ENCODE measurements around the gene FERMT3.
A peak's percentile ranks its signal among the peaks of the same experiment; 100 is the strongest.

Gene FERMT3

DNA sequence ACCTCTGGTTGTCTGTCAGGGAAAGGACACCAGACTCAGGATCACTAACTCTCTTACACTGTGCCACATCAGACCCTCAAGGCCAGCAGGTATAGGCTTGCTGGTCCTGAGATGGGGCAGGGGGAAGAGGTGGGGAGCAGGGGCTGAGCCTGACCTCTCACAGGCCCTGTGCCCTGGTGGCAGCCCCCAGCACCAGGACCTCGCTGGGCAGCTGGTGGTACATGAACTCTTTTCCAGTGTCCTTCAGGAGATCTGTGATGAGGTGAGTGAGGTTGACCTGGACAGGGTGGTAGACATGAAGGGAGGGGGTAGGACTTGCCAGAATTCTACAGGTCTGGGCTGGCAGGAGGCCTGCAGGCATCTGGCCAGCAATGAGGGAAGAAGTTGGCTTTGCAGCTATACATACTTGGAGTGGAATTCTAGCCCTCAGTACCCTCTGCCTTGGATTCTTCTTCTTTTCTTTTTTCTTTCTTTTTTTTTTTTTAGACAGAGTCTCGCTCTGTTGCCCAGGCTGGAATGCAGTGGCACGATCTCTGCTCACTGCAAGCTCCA lies 21.0 kb downstream of the FERMT3 start:
- DNase-seq (ENCODE audit: extremely low read depth, low read depth): no peak

DNA sequence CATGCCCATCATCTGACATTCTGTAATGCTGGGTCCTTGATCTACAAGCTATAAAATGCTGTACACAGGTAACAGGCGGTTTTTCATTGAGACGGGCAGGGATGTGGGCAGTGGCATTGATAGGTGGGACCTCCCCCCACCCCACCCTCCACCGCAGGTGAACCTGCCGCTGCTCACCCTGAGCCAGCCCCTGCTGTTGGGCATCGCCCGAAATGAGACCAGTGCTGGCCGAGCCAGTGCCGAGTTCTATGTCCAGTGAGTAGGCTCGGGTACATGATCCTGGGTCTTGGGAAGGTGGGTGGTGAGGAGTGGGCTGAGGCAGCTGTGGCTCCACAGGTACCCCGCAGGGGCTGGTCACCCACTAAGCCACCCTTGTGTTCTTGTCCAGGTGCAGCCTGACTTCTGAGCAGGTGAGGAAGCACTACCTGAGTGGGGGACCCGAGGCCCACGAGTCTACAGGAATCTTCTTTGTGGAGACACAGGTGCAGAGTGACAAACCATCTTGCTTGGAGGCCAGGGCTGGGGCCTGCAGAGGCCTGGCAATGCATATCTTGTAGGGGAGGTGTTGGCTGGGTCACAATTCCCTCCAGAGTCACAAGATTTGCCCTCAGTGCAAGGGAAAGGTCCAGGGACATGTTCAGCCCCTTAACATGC lies 22.7 kb downstream of the FERMT3 start:
- DNase-seq (ENCODE audit: extremely low read depth, low read depth): no peak
- TF ChIP-seq CTCF (IDR thresholded peaks at IDR 0.05; ENCODE audit: low read depth, low read length): no peak

More for the DNA sequence above, 21.0 kb downstream of the FERMT3 start:
- no peak for TF ChIP-seq CTCF (IDR thresholded peaks at IDR 0.05; ENCODE audit: low read depth, low read length)

DNA sequence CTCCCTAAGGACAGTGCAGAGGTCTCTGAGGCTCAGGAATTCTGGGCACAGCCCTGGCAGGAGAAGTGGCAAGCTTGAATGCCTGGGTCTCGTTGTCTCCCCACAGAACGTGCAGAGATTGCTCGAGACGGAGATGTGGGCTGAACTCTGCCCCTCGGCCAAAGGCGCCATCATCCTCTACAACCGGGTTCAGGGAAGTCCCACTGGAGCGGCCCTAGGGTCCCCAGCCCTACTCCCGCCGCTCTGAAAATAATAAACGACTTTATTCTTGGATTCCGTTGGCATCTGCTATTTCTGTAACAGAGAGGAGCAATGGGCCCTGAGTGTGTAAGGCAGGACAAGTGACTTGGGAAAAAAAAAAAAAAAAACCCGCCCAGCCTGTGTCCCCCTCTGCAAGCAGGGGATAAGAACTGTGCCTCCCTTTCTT lies 23.2 kb downstream of the FERMT3 start:
- TF ChIP-seq CTCF (IDR thresholded peaks at IDR 0.05; ENCODE audit: low read depth, low read length): no peak
- DNase-seq (ENCODE audit: extremely low read depth, low read depth): no peak

DNA sequence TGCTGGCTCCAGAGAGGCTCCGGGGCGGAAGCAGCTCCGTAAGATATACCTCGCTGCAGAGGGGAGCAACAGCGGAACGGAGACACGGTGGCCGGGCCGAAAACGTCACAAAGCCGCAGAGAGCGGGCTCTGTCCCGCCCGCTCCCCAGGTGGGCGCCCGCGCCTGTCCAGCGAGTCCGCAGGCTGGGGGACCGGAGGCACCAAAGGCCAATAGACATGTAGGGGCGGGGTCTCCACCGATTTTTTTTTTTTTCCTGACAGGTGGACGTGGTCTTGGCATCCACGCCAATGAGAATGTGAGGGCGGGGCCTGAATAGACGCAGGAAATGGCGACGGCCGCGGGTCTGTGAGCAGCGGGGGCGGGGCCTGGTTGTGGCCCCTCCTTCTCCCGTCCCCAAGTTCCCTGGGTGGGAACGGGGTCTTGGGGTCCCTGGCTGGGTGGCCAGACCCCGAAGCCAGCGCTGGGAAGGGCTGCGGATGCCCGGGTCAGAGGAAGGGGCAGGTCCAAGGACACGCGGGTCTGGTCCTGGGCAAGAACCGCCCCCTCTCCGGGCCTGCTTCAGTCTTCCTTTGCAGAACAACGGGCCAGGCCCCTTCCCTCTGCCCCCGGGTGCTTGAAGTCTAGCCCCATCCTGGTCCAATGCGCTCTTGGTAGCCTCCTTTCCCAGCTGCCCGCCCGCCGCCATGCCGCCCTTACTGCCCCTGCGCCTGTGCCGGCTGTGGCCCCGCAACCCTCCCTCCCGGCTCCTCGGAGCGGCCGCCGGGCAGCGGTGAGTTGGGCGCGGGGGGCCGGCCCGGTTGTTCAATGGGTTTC lies 23.9 kb downstream of the FERMT3 start, which contains the start of gene DNAJC4:
Gene DNAJC4, plus strand, starts transcription at position 378 of the 814 bp plus-strand sequence. Its CDS starts 307 bp downstream, at position 685.
- peak; percentile 45 for DNase-seq (ENCODE audit: extremely low read depth, low read depth)

DNA sequence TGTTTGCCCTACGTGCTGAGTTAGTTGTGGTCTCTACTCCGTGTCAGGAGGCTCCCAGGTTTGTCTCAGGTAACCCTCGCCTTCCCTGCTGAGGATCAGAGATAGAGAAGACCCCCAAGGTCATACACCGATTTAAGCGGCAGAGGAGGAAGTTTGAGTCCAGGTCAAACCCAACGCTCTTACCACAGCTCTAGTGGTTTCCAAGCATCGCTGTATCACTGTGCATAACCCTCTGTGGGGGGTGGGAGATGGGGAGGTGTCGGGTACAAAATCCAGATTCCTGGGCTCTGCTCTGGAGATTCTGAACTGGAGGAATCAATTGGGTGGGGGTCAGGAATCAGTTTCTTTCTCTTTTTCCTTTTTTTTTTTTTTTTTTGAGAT lies 24.5 kb downstream of the FERMT3 start:
- TF ChIP-seq CTCF (IDR thresholded peaks at IDR 0.05; ENCODE audit: low read depth, low read length): no peak
- no peak for DNase-seq (ENCODE audit: extremely low read depth, low read depth)

More for the DNA sequence above, 23.9 kb downstream of the FERMT3 start, which contains the start of gene DNAJC4:
- no peak for TF ChIP-seq CTCF (IDR thresholded peaks at IDR 0.05; ENCODE audit: low read depth, low read length)

GRCh38 chr11:64231546-64231945 lies 25.0 kb downstream of the FERMT3 start:
- no peak for DNase-seq (ENCODE audit: extremely low read depth, low read depth)
- TF ChIP-seq CTCF (IDR thresholded peaks at IDR 0.05; ENCODE audit: low read depth, low read length): no peak
